ENCODE measurements around the gene LAPTM5.

LAPTM5 gene

DNA sequence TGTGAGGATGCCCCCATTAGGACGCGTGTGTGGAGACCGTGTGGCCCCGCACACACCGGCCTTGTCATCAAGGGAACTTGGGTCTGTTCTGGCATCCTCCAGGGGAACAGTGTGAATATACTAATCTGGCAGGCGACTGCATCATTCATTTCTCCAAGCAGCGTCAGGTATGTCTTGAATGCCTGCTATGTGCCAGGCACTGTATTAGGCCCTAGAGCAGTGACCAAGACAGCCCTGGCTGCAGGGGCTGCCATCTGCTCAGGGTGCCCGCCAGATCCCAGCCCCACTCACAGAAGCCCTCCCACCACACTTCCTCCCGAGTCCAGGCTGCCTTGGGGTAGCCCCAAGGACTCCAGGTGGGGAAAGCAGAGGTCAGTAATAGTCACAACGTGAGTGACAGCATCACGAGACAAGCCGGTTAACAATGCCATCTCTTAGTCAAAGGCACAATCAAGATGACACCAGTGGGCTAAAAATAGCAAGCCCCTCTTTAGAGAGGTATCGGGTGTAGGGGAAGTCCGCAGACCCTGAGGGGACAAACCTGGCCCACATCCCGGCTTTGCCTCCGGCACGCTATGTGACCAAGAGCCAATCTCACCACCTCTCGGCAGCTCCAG is 7.5 kb upstream of the LAPTM5 start (continued):
- TF ChIP-seq AEBP2 (tag by site-specific recombination; IDR thresholded peaks at IDR 0.05; ENCODE audit: borderline replicate concordance) (no peak), ZBTB11 (tag by site-specific recombination; conservative IDR thresholded peaks at IDR 0.05; ENCODE audit: low read depth) (no peak), ZNF473 (tag by site-specific recombination; IDR thresholded peaks at IDR 0.05) (no peak)
- TF ChIP-seq, protein P1, sequence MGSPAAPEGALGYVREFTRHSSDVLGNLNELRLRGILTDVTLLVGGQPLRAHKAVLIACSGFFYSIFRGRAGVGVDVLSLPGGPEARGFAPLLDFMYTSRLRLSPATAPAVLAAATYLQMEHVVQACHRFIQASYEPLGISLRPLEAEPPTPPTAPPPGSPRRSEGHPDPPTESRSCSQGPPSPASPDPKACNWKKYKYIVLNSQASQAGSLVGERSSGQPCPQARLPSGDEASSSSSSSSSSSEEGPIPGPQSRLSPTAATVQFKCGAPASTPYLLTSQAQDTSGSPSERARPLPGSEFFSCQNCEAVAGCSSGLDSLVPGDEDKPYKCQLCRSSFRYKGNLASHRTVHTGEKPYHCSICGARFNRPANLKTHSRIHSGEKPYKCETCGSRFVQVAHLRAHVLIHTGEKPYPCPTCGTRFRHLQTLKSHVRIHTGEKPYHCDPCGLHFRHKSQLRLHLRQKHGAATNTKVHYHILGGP (tag by site-specific recombination; IDR thresholded peaks at IDR 0.05), result no peak

DNA sequence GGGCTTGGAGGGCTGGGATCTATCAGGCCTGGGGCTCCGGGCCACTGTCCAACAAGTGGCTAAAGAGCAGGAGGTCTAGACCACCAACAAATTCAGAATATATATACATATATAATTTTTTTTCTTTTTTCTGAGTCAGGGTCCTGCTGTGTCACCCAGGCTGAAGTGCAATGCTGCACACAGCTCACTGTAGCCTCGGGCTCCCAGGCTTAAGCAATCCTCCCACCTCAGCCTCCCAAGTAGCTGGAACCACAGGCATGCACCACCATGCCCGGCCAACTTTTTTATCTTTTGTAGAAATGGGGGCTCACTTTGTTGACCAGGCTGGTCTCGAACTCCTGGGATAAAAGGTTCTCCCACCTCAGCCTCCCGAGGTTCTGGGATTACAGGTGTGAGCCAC is 6.8 kb upstream of the LAPTM5 start:
- ChIA-PET POLR2A (no interaction called here), CTCF (no interaction called here)
- no peak for TF ChIP-seq PRDM4 (tag by site-specific recombination; IDR thresholded peaks at IDR 0.05)
- no peak for TF ChIP-seq ZSCAN30 (tag by site-specific recombination; IDR thresholded peaks at IDR 0.05)
- TF ChIP-seq EGR2 (tag by site-specific recombination; IDR thresholded peaks at IDR 0.05; ENCODE audit: low read depth), result no peak
- no peak for TF ChIP-seq ZNF558 (tag by site-specific recombination; IDR thresholded peaks at IDR 0.05)
- no peak for TF ChIP-seq ZNF549 (tag by site-specific recombination; IDR thresholded peaks at IDR 0.05)
- no peak for TF ChIP-seq ZBTB1 (tag by site-specific recombination; IDR thresholded peaks at IDR 0.05)
- no peak for TF ChIP-seq ZNF530 (tag by site-specific recombination; IDR thresholded peaks at IDR 0.05; ENCODE audit: low read depth)
- no peak for TF ChIP-seq ZNF514 (tag by site-specific recombination; IDR thresholded peaks at IDR 0.05)
- no peak for TF ChIP-seq ZNF138 (tag by site-specific recombination; IDR thresholded peaks at IDR 0.05; ENCODE audit: borderline replicate concordance)
- TF ChIP-seq HOXA7 (CRISPR knock-in tag; IDR thresholded peaks at IDR 0.05; ENCODE audit: borderline replicate concordance), result no peak
- TF ChIP-seq, protein P2, sequence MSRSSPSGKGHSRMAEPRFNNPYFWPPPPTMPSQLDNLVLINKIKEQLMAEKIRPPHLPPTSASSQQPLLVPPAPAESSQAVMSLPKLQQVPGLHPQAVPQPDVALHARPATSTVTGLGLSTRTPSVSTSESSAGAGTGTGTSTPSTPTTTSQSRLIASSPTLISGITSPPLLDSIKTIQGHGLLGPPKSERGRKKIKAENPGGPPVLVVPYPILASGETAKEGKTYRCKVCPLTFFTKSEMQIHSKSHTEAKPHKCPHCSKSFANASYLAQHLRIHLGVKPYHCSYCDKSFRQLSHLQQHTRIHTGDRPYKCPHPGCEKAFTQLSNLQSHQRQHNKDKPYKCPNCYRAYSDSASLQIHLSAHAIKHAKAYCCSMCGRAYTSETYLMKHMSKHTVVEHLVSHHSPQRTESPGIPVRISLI (tag by site-specific recombination; IDR thresholded peaks at IDR 0.05), result no peak
- no peak for TF ChIP-seq ZNF621 (tag by site-specific recombination; IDR thresholded peaks at IDR 0.05)
- TF ChIP-seq ZNF626 (tag by site-specific recombination; IDR thresholded peaks at IDR 0.05), result no peak
- no peaks in the 10 kb centered on the region for H3K9me3 ChIP-seq (ENCODE audit: control insufficient read depth, insufficient read depth, low read depth, low read length)
- no peaks in the 10 kb centered on the region for H3K36me3 ChIP-seq (ENCODE audit: control insufficient read depth in 2 of 2, insufficient read depth in 1 of 2, low read length in 2 of 2)
- no peak overlapping the region for H3K4me3 ChIP-seq (ENCODE audit: low read depth, low read length)
- H3K27ac ChIP-seq (ENCODE audit: extremely low read depth, low read depth, low read length), result no peak overlapping the region
- no peaks in the 10 kb centered on the region for H3K4me1 ChIP-seq (ENCODE audit: control insufficient read depth, insufficient read depth, low read length)

Measured in HEK293 (cell line).